Neural cell (in vitro differentiated cells): Measurements from ENCODE around the gene RP2. TPM values are rescaled to one million over a fixed set of nuclear protein-coding genes. Genes with fewer than 3 reads are reported as not detected.

ENCODE experiments used
- H2AFZ ChIP-seq: fragments of 200-600, 300-800 bp; sonication (generic), shearing (Covaris generic); 2 replicates; pipeline ENCODE4 v1.6.0; 2014; ENCODE audit warnings: low read depth, mild to moderate bottlenecking, antibody characterized with exemption, low read length, moderate library complexity
- H3F3A ChIP-seq: fragments of 200-600 bp; shearing (Covaris generic); 2 replicates; pipeline ENCODE4 v1.6.1; 2016; ENCODE audit warnings: mild to moderate bottlenecking, moderate library complexity, mixed read lengths, antibody characterized with exemption, low read length; ENCODE audit not compliant: insufficient read depth, poor library complexity, severe bottlenecking
- H3K27ac ChIP-seq: fragments of 200-600, 300-800 bp; sonication (generic), shearing (Covaris generic); 2 replicates; pipeline ENCODE4 v1.5.1; 2014; ENCODE audit warnings: mild to moderate bottlenecking, low read length, moderate library complexity
- H3K27me3 ChIP-seq: fragments of 300-800, 200-600 bp; sonication (generic), shearing (Covaris generic); 2 replicates; pipeline ENCODE4 v1.6.0; 2014; ENCODE audit warnings: mild to moderate bottlenecking, low read depth, low read length, moderate library complexity; ENCODE audit not compliant: insufficient read depth
- H3K36me3 ChIP-seq: fragments of 300-800, 200-600 bp; sonication (generic), shearing (Covaris generic); 2 replicates; pipeline ENCODE4 v1.5.1; 2014; ENCODE audit warnings: mild to moderate bottlenecking, antibody characterized with exemption, low read length, moderate library complexity; ENCODE audit not compliant: insufficient read depth
- H3K4me2 ChIP-seq: fragments of 300-800, 200-600 bp; sonication (generic), shearing (Covaris generic); 2 replicates; pipeline ENCODE4 v1.6.0; 2014; ENCODE audit warnings: mild to moderate bottlenecking, low read length
- H3K4me3 ChIP-seq: fragments of 300-800, 200-600 bp; sonication (generic), shearing (Covaris generic); 2 replicates; pipeline ENCODE4 v1.5.1; 2014; ENCODE audit warnings: mild to moderate bottlenecking, low read length, moderate library complexity
- H3K79me2 ChIP-seq: fragments of 200-600 bp; shearing (Covaris generic); replicated peaks from 2 replicates; pipeline ENCODE4 v1.6.0; 2014; ENCODE audit warnings: mild to moderate bottlenecking, low read length, moderate library complexity; ENCODE audit not compliant: insufficient read depth
- H3K9ac ChIP-seq: fragments of 300-800, 200-600 bp; sonication (generic), shearing (Covaris generic); 2 replicates; pipeline ENCODE4 v1.6.1; 2016; ENCODE audit warnings: mild to moderate bottlenecking, low read length, mixed read lengths
- H3K9me2 ChIP-seq: fragments of 200-600 bp; shearing (Covaris generic); 2 replicates; pipeline ENCODE4 v1.6.1; 2016; ENCODE audit warnings: mild to moderate bottlenecking, low read length, mixed read lengths; ENCODE audit not compliant: insufficient read depth
- H3K9me3 ChIP-seq: fragments of 200-600, 300-800 bp; sonication (generic), shearing (Covaris generic); 2 replicates; pipeline ENCODE4 v1.6.1; 2016; ENCODE audit warnings: mild to moderate bottlenecking, mixed run types, low read length, moderate library complexity, mixed read lengths
- H4K20me1 ChIP-seq: fragments of 200-600 bp; shearing (Covaris generic); 2 replicates; pipeline ENCODE4 v1.6.1; 2016; ENCODE audit warnings: mild to moderate bottlenecking, mixed run types; ENCODE audit not compliant: insufficient read depth
- CTCF ChIP-seq: fragments of 450-650 bp; IDR thresholded peaks from 2 replicates; pipeline ENCODE4 v1.5.1; 2014; ENCODE audit warnings: antibody characterized with exemption, mild to moderate bottlenecking, moderate library complexity; ENCODE audit not compliant: poor library complexity, severe bottlenecking
- EP300 ChIP-seq: fragments of 450-650 bp; conservative IDR thresholded peaks from 2 replicates; pipeline ENCODE4 v1.6.1; 2014; ENCODE audit warnings: antibody characterized with exemption, mild to moderate bottlenecking, moderate library complexity; ENCODE audit not compliant: poor library complexity, severe bottlenecking
- EZH2 ChIP-seq: fragments of 200-600, 300-800 bp; shearing (Covaris generic), sonication (generic); IDR thresholded peaks from 2 replicates; pipeline ENCODE4 v1.6.1; 2014; ENCODE audit warnings: antibody characterized with exemption, low read length, borderline replicate concordance, mild to moderate bottlenecking; ENCODE audit not compliant: insufficient read depth, poor library complexity, severe bottlenecking
- MXI1 ChIP-seq: fragments of 450-650 bp; conservative IDR thresholded peaks from 2 replicates; pipeline ENCODE4 v1.6.1; 2014; ENCODE audit warnings: antibody characterized with exemption, mild to moderate bottlenecking; ENCODE audit not compliant: poor library complexity, severe bottlenecking
- POLR2AphosphoS5 ChIP-seq: IDR thresholded peaks from 2 replicates; pipeline ENCODE4 v1.6.1; 2012
- RAD21 ChIP-seq: fragments of 450-650 bp; conservative IDR thresholded peaks from 2 replicates; pipeline ENCODE4 v1.6.1; 2014; ENCODE audit warnings: antibody characterized with exemption, mild to moderate bottlenecking, moderate library complexity
- REST ChIP-seq: IDR thresholded peaks from 2 replicates; pipeline ENCODE4 v1.6.1; 2012; ENCODE audit warnings: borderline replicate concordance
- SMC3 ChIP-seq: fragments of 450-650 bp; conservative IDR thresholded peaks from 2 replicates; pipeline ENCODE4 v1.6.1; 2014; ENCODE audit warnings: antibody characterized with exemption, mild to moderate bottlenecking, moderate library complexity; ENCODE audit not compliant: poor library complexity
- TAF1 ChIP-seq: IDR thresholded peaks from 2 replicates; pipeline ENCODE4 v1.6.1; 2012; ENCODE audit warnings: low read depth
- polyA plus RNA-seq: library from polyadenylated mRNA; depleted of rRNA; stranded (reverse); fragments of >200 nt; gene quantifications from 2 replicates; pipeline ENCODE4 v1.2.3, GENCODE V29; 2014

RP2 gene
- polyA plus RNA-seq, 1 donor from 2014 or later, result 12.1 TPM

GRCh38 chrX:46917622-46918021 is 80.8 kb downstream of the RP2 start:
- H3K27me3 ChIP-seq, result no peaks in the 10 kb centered on the region
- H3K27ac ChIP-seq, result no peak overlapping the region
- H3F3A ChIP-seq, result no peaks in the 10 kb centered on the region
- H3K9me3 ChIP-seq, result no peaks in the 10 kb centered on the region
- H2AFZ ChIP-seq, result no peak overlapping the region
- H3K4me2 ChIP-seq, result no peak overlapping the region
- no peaks in the 10 kb centered on the region for H3K36me3 ChIP-seq
- no peak overlapping the region for H3K4me3 ChIP-seq
- TF ChIP-seq RAD21 (no peak), EZH2 (no peak), MXI1 (no peak), REST (no peak), CTCF (no peak), TAF1 (no peak), SMC3 (no peak), EP300 (no peak), POLR2AphosphoS5 (no peak)
- H4K20me1 ChIP-seq, result no peaks in the 10 kb centered on the region
- peaks cover 41% of the 10 kb centered on the region for H3K79me2 ChIP-seq
- no peak overlapping the region for H3K9ac ChIP-seq
- no peaks in the 10 kb centered on the region for H3K9me2 ChIP-seq

GRCh38 chrX:46918434-46918833 is 81.6 kb downstream of the RP2 start:
- H3K36me3 ChIP-seq, result no peaks in the 10 kb centered on the region
- no peak overlapping the region for H3K4me2 ChIP-seq
- H3K27ac ChIP-seq, result no peak overlapping the region
- H3K9ac ChIP-seq, result no peak overlapping the region
- no peaks in the 10 kb centered on the region for H3K27me3 ChIP-seq
- TF ChIP-seq EP300 (no peak), REST (no peak), CTCF (no peak), MXI1 (no peak), TAF1 (no peak)
- no peaks in the 10 kb centered on the region for H4K20me1 ChIP-seq
- no peaks in the 10 kb centered on the region for H3F3A ChIP-seq
- no peak overlapping the region for H2AFZ ChIP-seq
- no peaks in the 10 kb centered on the region for H3K9me3 ChIP-seq
- H3K4me3 ChIP-seq, result no peak overlapping the region
- H3K9me2 ChIP-seq, result no peaks in the 10 kb centered on the region
- H3K79me2 ChIP-seq, result peaks cover 44% of the 10 kb centered on the region
